NCI-H128 (cell line): ENCODE data around the gene PSPN.
"Not testable (repeated sequence)": the region's sequence is repeated elsewhere in the genome, so short reads cannot be mapped to it uniquely, and the experiment has no call there.

ENCODE experiments used
- DNase-seq: peaks from one replicate; lab custom pipeline; 2025; ENCODE audit not compliant: unreplicated experiment; lab: John Stamatoyannopoulos, UW

PSPN gene

GRCh38 chr19:6402837-6403608, 27.3 kb upstream of the PSPN start:
- DNase-seq, result no peak

GRCh38 chr19:6402058-6402457, 26.3 kb upstream of the PSPN start:
- DNase-seq, result no peak

GRCh38 chr19:6400062-6400944, 24.6 kb upstream of the PSPN start:
- not testable (repeated sequence) for DNase-seq

- no peak for DNase-seq
Measured at GRCh38 chr19:6396305-6396704, 20.6 kb upstream of the PSPN start.

- DNase-seq, result no peak
Measured at GRCh38 chr19:6394831-6395230, 19.1 kb upstream of the PSPN start.

GRCh38 chr19:6393983-6394412, 18.3 kb upstream of the PSPN start:
- DNase-seq, result peak; percentile 57

GRCh38 chr19:6393074-6393982, 17.6 kb upstream of the PSPN start, which contains the start of gene GTF2F1:
TSS of gene GTF2F1 (minus strand) at chr19:6393164. CDS start at chr19:6392995, 169 bp downstream.
- peak; percentile 85 for DNase-seq

- DNase-seq, result no peak
Measured at GRCh38 chr19:6392221-6393073, 16.7 kb upstream of the PSPN start.

GRCh38 chr19:6387372-6387771, 11.6 kb upstream of the PSPN start:
- DNase-seq, result no peak

- DNase-seq, result no peak
Measured at GRCh38 chr19:6384381-6384780, 8.6 kb upstream of the PSPN start.

GRCh38 chr19:6383188-6383587, 7.5 kb upstream of the PSPN start:
- DNase-seq, result no peak

GRCh38 chr19:6381030-6381750, 5.5 kb upstream of the PSPN start:
- no peak for DNase-seq

- no peak for DNase-seq
Measured at GRCh38 chr19:6379744-6380143, 4.0 kb upstream of the PSPN start.

- DNase-seq, result no peak
Measured at GRCh38 chr19:6378486-6378885, 2.8 kb upstream of the PSPN start.

GRCh38 chr19:6378041-6378440, 2.3 kb upstream of the PSPN start:
- no peak for DNase-seq

- DNase-seq, result no peak
Measured at GRCh38 chr19:6376512-6377190, 918 bp upstream of the PSPN start.

- no peak for DNase-seq
Measured at GRCh38 chr19:6374711-6375410, 872 bp downstream of the PSPN start.

- DNase-seq, result no peak
Measured at GRCh38 chr19:6374161-6374709, 1.5 kb downstream of the PSPN start.
